Hepatocyte (in vitro differentiated cells): ENCODE results near the gene CATSPERB. TPM values are rescaled to one million over a fixed set of nuclear protein-coding genes. Genes with fewer than 3 reads are reported as not detected.
"Not testable (repeated sequence)": the region's sequence is repeated elsewhere in the genome, so short reads cannot be mapped to it uniquely, and the experiment has no call there.

ENCODE experiments used
- DNase-seq: peaks from one replicate; pipeline ENCODE4 v3.0.0-alpha.2; 2016; ENCODE audit warnings: low spot score
- H2AFZ ChIP-seq: fragments of 200-600 bp; sonication (generic); 2 replicates; pipeline ENCODE4 v1.6.0; 2016; ENCODE audit warnings: antibody characterized with exemption, mild to moderate bottlenecking
- H3K27ac ChIP-seq: fragments of 200-600 bp; sonication (generic); 2 replicates; pipeline ENCODE4 v1.5.1; 2016; ENCODE audit warnings: mild to moderate bottlenecking
- H3K27me3 ChIP-seq: fragments of 200-600 bp; sonication (generic); 2 replicates; pipeline ENCODE4 v1.6.1; 2016
- H3K36me3 ChIP-seq: fragments of 200-600 bp; sonication (generic); replicated peaks from 2 replicates; pipeline ENCODE4 v1.5.1; 2016; ENCODE audit warnings: low read depth; ENCODE audit not compliant: insufficient read depth
- H3K4me1 ChIP-seq: fragments of 200-600 bp; sonication (generic); 2 replicates; pipeline ENCODE4 v1.5.1; 2016; ENCODE audit warnings: mild to moderate bottlenecking, moderate library complexity; ENCODE audit not compliant: insufficient read depth
- H3K4me2 ChIP-seq: fragments of 200-600 bp; sonication (generic); 2 replicates; pipeline ENCODE4 v1.6.0; 2016
- H3K4me3 ChIP-seq: fragments of 200-600 bp; sonication (generic); 2 replicates; pipeline ENCODE4 v1.5.1; 2016; ENCODE audit warnings: mild to moderate bottlenecking
- H3K79me2 ChIP-seq: fragments of 200-600 bp; sonication (generic); 2 replicates; pipeline ENCODE4 v1.6.0; 2017; ENCODE audit warnings: mild to moderate bottlenecking
- H3K9me2 ChIP-seq: fragments of 200-600 bp; sonication (generic); replicated peaks from 2 replicates; pipeline ENCODE4 v1.6.0; 2017; ENCODE audit warnings: mild to moderate bottlenecking; ENCODE audit not compliant: insufficient read depth
- H3K9me3 ChIP-seq: fragments of 200-600 bp; sonication (generic); 2 replicates; pipeline ENCODE4 v1.5.1; 2016; ENCODE audit warnings: low read depth, mild to moderate bottlenecking
- H4K20me1 ChIP-seq: fragments of 200-600 bp; sonication (generic); 2 replicates; pipeline ENCODE4 v1.6.0; 2016; ENCODE audit warnings: mild to moderate bottlenecking; ENCODE audit not compliant: insufficient read depth, poor library complexity, severe bottlenecking
- CTCF ChIP-seq: fragments of 200-600 bp; sonication (generic); IDR thresholded peaks from 2 replicates; pipeline ENCODE4 v1.5.1; 2016; ENCODE audit warnings: antibody characterized with exemption, mild to moderate bottlenecking; ENCODE audit not compliant: poor library complexity
- EZH2 ChIP-seq: fragments of 200-600 bp; sonication (generic); IDR thresholded peaks from 2 replicates; pipeline ENCODE4 v1.6.1; 2016; ENCODE audit warnings: antibody characterized with exemption, mild to moderate bottlenecking, borderline replicate concordance
- EZH2phosphoT487 ChIP-seq: fragments of 200-600 bp; sonication (generic); IDR thresholded peaks from one replicate; pipeline ENCODE4 v1.6.1; 2018; ENCODE audit warnings: antibody characterized with exemption, mild to moderate bottlenecking, low read depth, moderate library complexity; ENCODE audit not compliant: unreplicated experiment, severe bottlenecking
- WGBS: methylation state at CpG from one replicate; pipeline ENCODE4 v1.1.6; 2016; ENCODE audit warnings: low lambda C conversion rate; ENCODE audit errors: missing lambda C conversion rate; 5-methylcytosine and 5-hydroxymethylcytosine counted together
- polyA plus RNA-seq: library from polyadenylated mRNA; unstranded; fragments of >200 nt; fragmentation: Nextera tagmentation; extraction: Ambion mirVana; gene quantifications from 2 replicates; pipeline ENCODE4 v1.2.1, GENCODE V29; 2016
- total RNA-seq: library from RNA; depleted of rRNA; stranded (reverse); fragments of >200 nt; gene quantifications from 2 replicates; pipeline ENCODE4 v1.2.3, GENCODE V29; 2014

Gene CATSPERB
- total and polyA plus RNA-seq, 2 experiments from 2014 or later, result 0.93 to 7.1 TPM

GRCh38 chr14:91595736-91596135 is 136.2 kb downstream of the CATSPERB start:
- Histone ChIP-seq H3K9me3 (peaks cover 5% of the 10 kb centered on the region), H3K4me2 (no peak overlapping the region), H3K9me2 (no peaks in the 10 kb centered on the region), H3K4me3 (no peak overlapping the region), H2AFZ (no peak overlapping the region), H4K20me1 (no peaks in the 10 kb centered on the region), H3K27me3 (no peaks in the 10 kb centered on the region), H3K79me2 (no peaks in the 10 kb centered on the region), H3K27ac (no peak overlapping the region), H3K4me1 (no peaks in the 10 kb centered on the region), H3K36me3 (no peaks in the 10 kb centered on the region)
- TF ChIP-seq EZH2 (no peak), CTCF (no peak)
- WGBS, result 94% methylated on average over 1 of the region's 1 CpG
- DNase-seq, result no peak

GRCh38 chr14:91593957-91594356 is 137.9 kb downstream of the CATSPERB start:
- 90% methylated on average over 2 of the region's 2 CpGs for WGBS
- H4K20me1 ChIP-seq, result not testable (repeated sequence)

GRCh38 chr14:91586410-91586809 is 145.5 kb downstream of the CATSPERB start:
- DNase-seq, result no peak
- Histone ChIP-seq H2AFZ (no peak overlapping the region), H3K4me1 (no peaks in the 10 kb centered on the region), H3K4me2 (no peak overlapping the region), H3K9me2 (no peaks in the 10 kb centered on the region), H4K20me1 (no peaks in the 10 kb centered on the region), H3K36me3 (no peaks in the 10 kb centered on the region), H3K79me2 (no peaks in the 10 kb centered on the region), H3K27ac (no peak overlapping the region), H3K9me3 (no peaks in the 10 kb centered on the region), H3K27me3 (no peaks in the 10 kb centered on the region), H3K4me3 (no peak overlapping the region)
- WGBS, result 82% methylated on average over 1 of the region's 1 CpG
- TF ChIP-seq EZH2, result no peak
- no peak for TF ChIP-seq EZH2phosphoT487
- TF ChIP-seq CTCF, result no peak

More at GRCh38 chr14:91593957-91594356, 137.9 kb downstream of the CATSPERB start:
- not testable (repeated sequence) for H3K4me2 ChIP-seq, H3K4me1 ChIP-seq, H3K9me3 ChIP-seq, H3K79me2 ChIP-seq, H3K27ac ChIP-seq, H3K36me3 ChIP-seq, H3K9me2 ChIP-seq, H3K4me3 ChIP-seq, H2AFZ ChIP-seq, H3K27me3 ChIP-seq, DNase-seq

- Histone ChIP-seq H3K9me3 (no peaks in the 10 kb centered on the region), H3K36me3 (no peaks in the 10 kb centered on the region), H2AFZ (no peak overlapping the region), H3K4me2 (no peak overlapping the region), H3K4me3 (no peak overlapping the region), H3K9me2 (no peaks in the 10 kb centered on the region), H3K79me2 (no peaks in the 10 kb centered on the region), H3K27ac (no peak overlapping the region), H3K27me3 (no peaks in the 10 kb centered on the region), H4K20me1 (no peaks in the 10 kb centered on the region), H3K4me1 (no peaks in the 10 kb centered on the region)
- TF ChIP-seq CTCF, result no peak
- no peak for TF ChIP-seq EZH2
- TF ChIP-seq EZH2phosphoT487, result no peak
- no peak for DNase-seq
Observed at GRCh38 chr14:91585856-91586255, 146.0 kb downstream of the CATSPERB start.
